Endothelial cell of umbilical vein (primary cell): ENCODE results near the gene TTC33. TPM values are rescaled to one million over a fixed set of nuclear protein-coding genes. Genes with fewer than 3 reads are reported as not detected.

Experiments
- BruUV-seq: library from RNA; stranded (reverse); fragments of 400-500 nt; replicated peaks from 2 replicates; lab custom pipeline; 2021; lab: Mats Ljungman, UMichigan
- CTCF ChIA-PET: fragments of 300-600, 350-600 bp; sonication (Branson Sonifier 250); formaldehyde crosslinking; loops from one replicate; lab custom pipeline; 2021; ENCODE audit warnings: antibody characterized with exemption, inconsistent platforms; lab: Charles Lee
- POLR2A ChIA-PET: fragments of 300-600, 350-600 bp; sonication (Branson Sonifier 250); formaldehyde crosslinking; loops from one replicate; lab custom pipeline; 2021; ENCODE audit warnings: antibody characterized with exemption, inconsistent platforms; lab: Charles Lee
- DNase-seq: peaks from one replicate; pipeline ENCODE4 v3.0.0-alpha.2; 2011; ENCODE audit warnings: low read depth, low spot score
- FAIRE-seq: peaks from 2 replicates; lab custom pipeline; 2011; peaks lifted over from hg19 to GRCh38; lab: Jason Lieb, UNC
- H2AFZ ChIP-seq: 2 replicates; pipeline ENCODE4 v1.6.0; 2012; ENCODE audit warnings: low read depth, low read length, control low read depth, inconsistent platforms
- H3K27ac ChIP-seq: 2 replicates; pipeline ENCODE4 v1.5.1; 2011; ENCODE audit warnings: low read depth, mild to moderate bottlenecking, control low read depth, low read length, moderate library complexity; ENCODE audit not compliant: insufficient read depth
- H3K27me3 ChIP-seq, 2 experiments: 2 replicates each; pipeline versions ENCODE4 v1.6.0 to v1.6.1; 2011; ENCODE audit warnings: low read length in 2 of 2, mixed read lengths in 1 of 2; ENCODE audit not compliant: control insufficient read depth in 2 of 2, insufficient read depth in 2 of 2
- H3K36me3 ChIP-seq, 2 experiments: 2 replicates in 1 of 2; 3 replicates in 1 of 2; pipeline ENCODE4 v1.5.1; 2011; ENCODE audit warnings: low read length in 2 of 2, mild to moderate bottlenecking in 1 of 2, moderate library complexity in 1 of 2; ENCODE audit not compliant: control insufficient read depth in 2 of 2, insufficient read depth in 2 of 2; ENCODE audit errors: extremely low read depth in 1 of 2
- H3K4me1 ChIP-seq: 3 replicates; pipeline ENCODE4 v1.5.1; 2011; ENCODE audit warnings: mild to moderate bottlenecking, low read length; ENCODE audit not compliant: control insufficient read depth, insufficient read depth; ENCODE audit errors: extremely low read depth
- H3K4me2 ChIP-seq: 2 replicates; pipeline ENCODE4 v1.6.1; 2011; ENCODE audit warnings: low read length, control low read depth, mixed read lengths; ENCODE audit not compliant: insufficient read depth
- H3K4me3 ChIP-seq, 3 experiments: fragments of 200-600 bp in 1 of 3; sonication (generic), shearing (Covaris generic) in 1 of 3; replicated peaks in 1 of 3; 2 replicates each; pipeline ENCODE4 v1.5.1; 2011 to 2016; ENCODE audit warnings: control low read depth in 3 of 3, low read length in 3 of 3, mild to moderate bottlenecking in 2 of 3, inconsistent platforms in 1 of 3, low read depth in 1 of 3, moderate library complexity in 1 of 3; ENCODE audit not compliant: insufficient read depth in 1 of 3
- H3K79me2 ChIP-seq: 2 replicates; pipeline ENCODE4 v1.6.0; 2012; ENCODE audit warnings: low read length, inconsistent platforms; ENCODE audit not compliant: control insufficient read depth, insufficient read depth
- H3K9ac ChIP-seq: replicated peaks from 2 replicates; pipeline ENCODE3; 2011; ENCODE audit warnings: low read length, control low read depth; ENCODE audit not compliant: insufficient read depth; ENCODE audit errors: extremely low read depth
- H3K9me1 ChIP-seq: replicated peaks from 3 replicates; pipeline ENCODE4 v1.6.0; 2011; ENCODE audit warnings: mild to moderate bottlenecking, low read length; ENCODE audit not compliant: control insufficient read depth, insufficient read depth; ENCODE audit errors: extremely low read depth
- H3K9me3 ChIP-seq: replicated peaks from 2 replicates; pipeline ENCODE4 v1.5.1; 2012; ENCODE audit warnings: low read length, inconsistent platforms; ENCODE audit not compliant: control insufficient read depth, insufficient read depth
- H4K20me1 ChIP-seq: replicated peaks from 2 replicates; pipeline ENCODE3; 2011; ENCODE audit warnings: mild to moderate bottlenecking, low read length; ENCODE audit not compliant: control insufficient read depth, insufficient read depth; ENCODE audit errors: extremely low read depth
- EZH2 ChIP-seq: IDR thresholded peaks from 2 replicates; pipeline ENCODE4 v1.6.1; 2012; ENCODE audit warnings: borderline replicate concordance, low read depth, mild to moderate bottlenecking, moderate library complexity, low read length, inconsistent platforms; ENCODE audit not compliant: severe bottlenecking
- FOS ChIP-seq: IDR thresholded peaks from 2 replicates; pipeline ENCODE4 v1.6.1; 2011; ENCODE audit warnings: mild to moderate bottlenecking, low read length, moderate library complexity, borderline replicate concordance; ENCODE audit not compliant: insufficient read depth
- GATA2 ChIP-seq: IDR thresholded peaks from 2 replicates; pipeline ENCODE4 v1.7.0; 2011; ENCODE audit warnings: low read depth, mild to moderate bottlenecking, moderate library complexity, mixed read lengths, low read length; ENCODE audit not compliant: insufficient read length, insufficient read depth
- JUN ChIP-seq: IDR thresholded peaks from 2 replicates; pipeline ENCODE4 v1.6.1; 2011; ENCODE audit warnings: borderline replicate concordance, low read depth; ENCODE audit not compliant: insufficient read length, insufficient read depth
- MYC ChIP-seq: IDR thresholded peaks from one replicate; pipeline ENCODE4 v1.6.1; 2011; ENCODE audit warnings: mild to moderate bottlenecking, low read depth, low read length
- POLR2A ChIP-seq: IDR thresholded peaks from 2 replicates; pipeline ENCODE4 v1.6.1; 2012; ENCODE audit warnings: low read depth, mild to moderate bottlenecking, control low read depth, low read length
- POLR2AphosphoS5 ChIP-seq: IDR thresholded peaks from 2 replicates; pipeline ENCODE4 v1.6.1; 2012; ENCODE audit warnings: low read depth, mild to moderate bottlenecking, control low read depth, low read length, moderate library complexity; ENCODE audit not compliant: insufficient read depth
- dilution Hi-C: fragments of 300-500 bp; cut with MboI; formaldehyde crosslinking; loops from one replicate; pipeline ENCODE4 v1.15.0; 2019; ENCODE audit warnings: low sequenced_read_pairs; ENCODE audit not compliant: extremely low pct_ligation_motif_present
- intact Hi-C: fragments of 100-400 bp; cut with micrococcal nuclease; formaldehyde crosslinking; loops from one replicate; pipeline ENCODE4 v1.10.0; 2022
- polyA plus RNA-seq, 4 experiments: library from polyadenylated mRNA; depleted of rRNA in 3 of 4; stranded (reverse) in 3 of 4; unstranded in 1 of 4; fragments of >200 nt; gene quantifications; 2 replicates each; pipeline versions ENCODE4 v1.2.1 to v1.2.3, GENCODE V29; 2011 to 2012; ENCODE audit warnings: missing spikeins in 1 of 4
- total RNA-seq: library from RNA; stranded (reverse); gene quantifications from 2 replicates; pipeline ENCODE4 v1.2.3, GENCODE V29; 2021
- TF ChIP-seq, protein P1 (sequence below): IDR thresholded peaks from 2 replicates; pipeline ENCODE4 v1.6.1; 2011; ENCODE audit not compliant: insufficient read depth, insufficient read length
- TF ChIP-seq, protein P2 (sequence below), 2 donors: IDR thresholded peaks; 1 replicate in 1 of 2; 2 replicates in 1 of 2; pipeline ENCODE4 v1.5.1; 2011; ENCODE audit warnings: low read length in 2 of 2, mild to moderate bottlenecking in 2 of 2, moderate library complexity in 2 of 2, control low read depth in 1 of 2, inconsistent platforms in 1 of 2, low read depth in 1 of 2; ENCODE audit not compliant: insufficient read depth in 1 of 2; ENCODE audit errors: extremely low read depth in 1 of 2

Gene TTC33
- total and polyA plus RNA-seq, 2 donors (not counting 3 experiments of a cell fraction or from before 2014, with no cell fraction given) = 2.2 to 11.7 TPM

DNA sequence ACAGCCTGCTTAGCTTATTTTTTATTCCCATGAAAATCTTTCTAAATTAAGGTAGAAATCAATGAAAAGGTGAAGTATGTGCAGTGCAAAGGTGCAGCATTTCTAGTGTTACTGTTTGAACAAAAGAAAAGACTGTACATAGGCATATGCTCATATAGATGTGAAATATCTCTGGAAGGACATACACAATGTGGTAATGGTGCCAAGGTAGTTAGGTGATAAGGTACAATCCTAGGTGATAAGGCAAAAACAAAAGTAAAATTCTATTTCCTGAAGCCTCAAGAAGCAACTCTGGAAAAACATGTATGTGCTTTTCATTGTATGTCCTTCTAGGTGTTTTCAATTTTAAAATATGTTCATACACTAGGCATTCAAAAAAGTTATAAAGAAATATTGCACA lies 215.5 kb downstream of the TTC33 start:
- TF ChIP-seq MYC (no peak), EZH2 (no peak), GATA2 (no peak), FOS (no peak), POLR2AphosphoS5 (no peak), JUN (no peak)
- Histone ChIP-seq H3K79me2 (no peaks in the 10 kb centered on the region), H3K27me3 (no peaks in the 10 kb centered on the region), H3K4me3 (no peak overlapping the region), H3K4me2 (no peak overlapping the region), H3K9ac (no peak overlapping the region), H3K9me3 (no peaks in the 10 kb centered on the region), H4K20me1 (no peaks in the 10 kb centered on the region), H3K36me3 (no peaks in the 10 kb centered on the region), H3K4me1 (no peaks in the 10 kb centered on the region), H3K9me1 (no peaks in the 10 kb centered on the region), H2AFZ (no peak overlapping the region), H3K27ac (no peak overlapping the region)
- intact Hi-C loops (no loop called here), dilution Hi-C loops (no loop called here)
- no peak for DNase-seq
- CTCF ChIA-PET = no interaction called here
- POLR2A ChIA-PET = no interaction called here
- BruUV-seq = no TSS peak
- FAIRE-seq = no peak

DNA sequence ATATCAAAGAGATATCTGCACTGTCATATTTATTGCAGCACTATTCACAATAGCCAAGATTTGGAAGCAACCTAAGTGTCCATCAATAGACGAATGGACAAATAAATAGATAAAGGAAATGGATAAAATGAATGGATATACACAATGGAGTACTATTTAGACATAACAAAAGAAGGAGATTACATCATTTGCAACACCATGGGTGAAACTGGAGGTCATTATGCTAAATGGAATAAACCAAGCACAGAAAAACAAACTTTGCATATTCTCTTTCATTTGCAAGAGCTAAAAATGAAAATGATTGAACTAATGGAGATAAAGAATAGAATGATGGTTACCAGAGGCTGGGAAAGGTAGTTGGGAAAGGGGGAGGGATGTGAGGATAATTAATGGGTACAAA lies 231.1 kb downstream of the TTC33 start:
- BruUV-seq = no TSS peak
- POLR2A ChIA-PET = no interaction called here
- H3K4me2 ChIP-seq = no peak overlapping the region
- H3K27ac ChIP-seq = no peak overlapping the region
- H3K36me3 ChIP-seq = no peaks in the 10 kb centered on the region
- no peak overlapping the region for H2AFZ ChIP-seq
- DNase-seq (no peak), FAIRE-seq (no peak)
- peaks cover 15% of the 10 kb centered on the region for H3K4me1 ChIP-seq
- H3K9me3 ChIP-seq = no peaks in the 10 kb centered on the region
- TF ChIP-seq EZH2 (no peak), FOS (no peak), MYC (no peak), POLR2AphosphoS5 (no peak), POLR2A (no peak), JUN (no peak), GATA2 (no peak)
- TF ChIP-seq, protein P1, sequence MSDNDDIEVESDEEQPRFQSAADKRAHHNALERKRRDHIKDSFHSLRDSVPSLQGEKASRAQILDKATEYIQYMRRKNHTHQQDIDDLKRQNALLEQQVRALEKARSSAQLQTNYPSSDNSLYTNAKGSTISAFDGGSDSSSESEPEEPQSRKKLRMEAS = no peak
- TF ChIP-seq, protein P2, sequence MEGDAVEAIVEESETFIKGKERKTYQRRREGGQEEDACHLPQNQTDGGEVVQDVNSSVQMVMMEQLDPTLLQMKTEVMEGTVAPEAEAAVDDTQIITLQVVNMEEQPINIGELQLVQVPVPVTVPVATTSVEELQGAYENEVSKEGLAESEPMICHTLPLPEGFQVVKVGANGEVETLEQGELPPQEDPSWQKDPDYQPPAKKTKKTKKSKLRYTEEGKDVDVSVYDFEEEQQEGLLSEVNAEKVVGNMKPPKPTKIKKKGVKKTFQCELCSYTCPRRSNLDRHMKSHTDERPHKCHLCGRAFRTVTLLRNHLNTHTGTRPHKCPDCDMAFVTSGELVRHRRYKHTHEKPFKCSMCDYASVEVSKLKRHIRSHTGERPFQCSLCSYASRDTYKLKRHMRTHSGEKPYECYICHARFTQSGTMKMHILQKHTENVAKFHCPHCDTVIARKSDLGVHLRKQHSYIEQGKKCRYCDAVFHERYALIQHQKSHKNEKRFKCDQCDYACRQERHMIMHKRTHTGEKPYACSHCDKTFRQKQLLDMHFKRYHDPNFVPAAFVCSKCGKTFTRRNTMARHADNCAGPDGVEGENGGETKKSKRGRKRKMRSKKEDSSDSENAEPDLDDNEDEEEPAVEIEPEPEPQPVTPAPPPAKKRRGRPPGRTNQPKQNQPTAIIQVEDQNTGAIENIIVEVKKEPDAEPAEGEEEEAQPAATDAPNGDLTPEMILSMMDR (IDR thresholded peaks at IDR 0.05; ENCODE audit: extremely low read depth in 1 of 2, insufficient read depth in 1 of 2, low read depth in 1 of 2, low read length in 2 of 2) = no peak
- H4K20me1 ChIP-seq = no peaks in the 10 kb centered on the region
- no peaks in the 10 kb centered on the region for H3K79me2 ChIP-seq
- CTCF ChIA-PET = interaction anchor here (1.2 kb wide), 1 partner anchor 16 kb away, joined by 3 read pairs; no protein-coding TSS in a partner anchor
- peaks cover 2 to 15% of the 10 kb centered on the region in 2 experiments for H3K27me3 ChIP-seq
- no peaks in the 10 kb centered on the region for H3K9me1 ChIP-seq
- dilution Hi-C loops = no loop called here
- no peak overlapping the region for H3K9ac ChIP-seq
- no peak overlapping the region for H3K4me3 ChIP-seq
- intact Hi-C loops = loop anchor here (5.0 kb wide), 2 partner anchors 62 to 577 kb away; no protein-coding TSS in a partner anchor
